ENCODE data around the gene MUL1.

The MUL1 gene

GRCh38 chr1:20474333-20474975 lies 33.5 kb downstream of the MUL1 start:
- Mint-ChIP-seq H3K4me1 (no peaks in the 10 kb centered on the region), H3K4me3 (no peak overlapping the region), H3K27ac (no peak overlapping the region), H3K36me3 (ENCODE audit: low read depth) (no peaks in the 10 kb centered on the region), H3K9me3 (no peaks in the 10 kb centered on the region), H3K27me3 (peaks cover 75% of the 10 kb centered on the region)
- ATAC-seq (no peak), DNase-seq (no peak)

GRCh38 chr1:20473894-20474293 lies 34.1 kb downstream of the MUL1 start:
- Mint-ChIP-seq H3K27ac (no peak overlapping the region), H3K9me3 (no peaks in the 10 kb centered on the region), H3K36me3 (ENCODE audit: low read depth) (no peaks in the 10 kb centered on the region), H3K4me1 (no peaks in the 10 kb centered on the region), H3K4me3 (no peak overlapping the region), H3K27me3 (peaks cover 79% of the 10 kb centered on the region)
- ATAC-seq (no peak), DNase-seq (no peak)

- H3K4me3 Mint-ChIP-seq, result no peak overlapping the region
- H3K27ac Mint-ChIP-seq, result no peak overlapping the region
- no peaks in the 10 kb centered on the region for H3K9me3 Mint-ChIP-seq
- H3K36me3 Mint-ChIP-seq (ENCODE audit: low read depth), result no peaks in the 10 kb centered on the region
- ATAC-seq, result no peak
- no peaks in the 10 kb centered on the region for H3K4me1 Mint-ChIP-seq
- peak; percentile 54 for DNase-seq
- H3K27me3 Mint-ChIP-seq, result peaks cover 75% of the 10 kb centered on the region
These were observed 34.9 kb downstream of the MUL1 start for GRCh38 chr1:20472860-20473711.

- no peak overlapping the region for H3K27ac Mint-ChIP-seq
- H3K4me3 Mint-ChIP-seq, result no peak overlapping the region
- peaks cover 75% of the 10 kb centered on the region for H3K27me3 Mint-ChIP-seq
These were observed 35.8 kb downstream of the MUL1 start for GRCh38 chr1:20472121-20472520.

GRCh38 chr1:20470194-20470593 lies 37.8 kb downstream of the MUL1 start:
- Mint-ChIP-seq H3K36me3 (ENCODE audit: low read depth) (no peaks in the 10 kb centered on the region), H3K27ac (no peak overlapping the region), H3K9me3 (no peaks in the 10 kb centered on the region), H3K4me1 (peaks cover 9% of the 10 kb centered on the region), H3K27me3 (peaks cover 69% of the 10 kb centered on the region), H3K4me3 (no peak overlapping the region)
- no peak for DNase-seq
- no peak for ATAC-seq

More at GRCh38 chr1:20472121-20472520, 35.8 kb downstream of the MUL1 start:
- DNase-seq, result no peak
- no peak for ATAC-seq
- H3K9me3 Mint-ChIP-seq, result no peaks in the 10 kb centered on the region
- H3K4me1 Mint-ChIP-seq, result no peaks in the 10 kb centered on the region
- H3K36me3 Mint-ChIP-seq (ENCODE audit: low read depth), result no peaks in the 10 kb centered on the region

GRCh38 chr1:20469406-20470076 lies 38.4 kb downstream of the MUL1 start:
- Mint-ChIP-seq H3K4me3 (no peak overlapping the region), H3K36me3 (ENCODE audit: low read depth) (no peaks in the 10 kb centered on the region), H3K9me3 (no peaks in the 10 kb centered on the region), H3K27me3 (peaks cover 64% of the 10 kb centered on the region), H3K4me1 (peaks cover 9% of the 10 kb centered on the region), H3K27ac (no peak overlapping the region)
- DNase-seq (no peak), ATAC-seq (no peak)

- H3K27me3 Mint-ChIP-seq, result peaks cover 40% of the 10 kb centered on the region
- H3K9me3 Mint-ChIP-seq, result no peaks in the 10 kb centered on the region
- H3K4me3 Mint-ChIP-seq, result no peak overlapping the region
- ATAC-seq (peak; percentile 98), DNase-seq (peak; percentile 61)
- peaks cover 9% of the 10 kb centered on the region for H3K4me1 Mint-ChIP-seq
- no peaks in the 10 kb centered on the region for H3K36me3 Mint-ChIP-seq (ENCODE audit: low read depth)
- H3K27ac Mint-ChIP-seq, result no peak overlapping the region
These were observed 41.7 kb downstream of the MUL1 start for GRCh38 chr1:20466273-20466672.

- Mint-ChIP-seq H3K36me3 (ENCODE audit: low read depth) (no peaks in the 10 kb centered on the region), H3K27me3 (peaks cover 37% of the 10 kb centered on the region), H3K9me3 (no peaks in the 10 kb centered on the region), H3K27ac (no peak overlapping the region), H3K4me3 (no peak overlapping the region), H3K4me1 (peaks cover 9% of the 10 kb centered on the region)
- DNase-seq (no peak), ATAC-seq (no peak)
These were observed 42.8 kb downstream of the MUL1 start for GRCh38 chr1:20465187-20465586.

- Mint-ChIP-seq H3K4me1 (peaks cover 9% of the 10 kb centered on the region), H3K36me3 (ENCODE audit: low read depth) (no peaks in the 10 kb centered on the region), H3K4me3 (no peak overlapping the region), H3K9me3 (no peaks in the 10 kb centered on the region), H3K27ac (no peak overlapping the region), H3K27me3 (peaks cover 39% of the 10 kb centered on the region)
- ATAC-seq, result no peak
- no peak for DNase-seq
These were observed 44.4 kb downstream of the MUL1 start for GRCh38 chr1:20463502-20463901.

- ATAC-seq (no peak), DNase-seq (no peak)
- Mint-ChIP-seq H3K27ac (no peak overlapping the region), H3K36me3 (ENCODE audit: low read depth) (no peaks in the 10 kb centered on the region), H3K27me3 (peaks cover 34% of the 10 kb centered on the region), H3K4me1 (peaks cover 9% of the 10 kb centered on the region), H3K4me3 (no peak overlapping the region), H3K9me3 (no peaks in the 10 kb centered on the region)
These were observed 45.6 kb downstream of the MUL1 start for GRCh38 chr1:20462397-20462796.

- ATAC-seq, result no peak
- Mint-ChIP-seq H3K36me3 (ENCODE audit: low read depth) (no peaks in the 10 kb centered on the region), H3K9me3 (no peaks in the 10 kb centered on the region), H3K27me3 (peaks cover 25% of the 10 kb centered on the region), H3K4me1 (no peaks in the 10 kb centered on the region), H3K27ac (no peak overlapping the region), H3K4me3 (no peak overlapping the region)
- DNase-seq, result no peak
These were observed 49.2 kb downstream of the MUL1 start for GRCh38 chr1:20458717-20459116.

- H3K36me3 Mint-ChIP-seq (ENCODE audit: low read depth), result no peaks in the 10 kb centered on the region
- ATAC-seq (no peak), DNase-seq (no peak)
- H3K9me3 Mint-ChIP-seq, result no peaks in the 10 kb centered on the region
- peaks cover 23% of the 10 kb centered on the region for H3K27me3 Mint-ChIP-seq
- no peak overlapping the region for H3K27ac Mint-ChIP-seq
- H3K4me1 Mint-ChIP-seq, result no peaks in the 10 kb centered on the region
- H3K4me3 Mint-ChIP-seq, result no peak overlapping the region
These were observed 53.9 kb downstream of the MUL1 start for GRCh38 chr1:20454004-20454403.

GRCh38 chr1:20449735-20450311 lies 58.1 kb downstream of the MUL1 start:
- Mint-ChIP-seq H3K9me3 (no peaks in the 10 kb centered on the region), H3K4me3 (no peak overlapping the region), H3K27ac (no peak overlapping the region), H3K4me1 (no peaks in the 10 kb centered on the region), H3K27me3 (peaks cover 17% of the 10 kb centered on the region), H3K36me3 (ENCODE audit: low read depth) (no peaks in the 10 kb centered on the region)
- no peak for DNase-seq
- no peak for ATAC-seq
